ENCODE results near the gene POU6F1.

POU6F1 gene

GRCh38 chr12:51199366-51199945 lies 18.4 kb downstream of the POU6F1 start:
- TF ChIP-seq, protein P1, sequence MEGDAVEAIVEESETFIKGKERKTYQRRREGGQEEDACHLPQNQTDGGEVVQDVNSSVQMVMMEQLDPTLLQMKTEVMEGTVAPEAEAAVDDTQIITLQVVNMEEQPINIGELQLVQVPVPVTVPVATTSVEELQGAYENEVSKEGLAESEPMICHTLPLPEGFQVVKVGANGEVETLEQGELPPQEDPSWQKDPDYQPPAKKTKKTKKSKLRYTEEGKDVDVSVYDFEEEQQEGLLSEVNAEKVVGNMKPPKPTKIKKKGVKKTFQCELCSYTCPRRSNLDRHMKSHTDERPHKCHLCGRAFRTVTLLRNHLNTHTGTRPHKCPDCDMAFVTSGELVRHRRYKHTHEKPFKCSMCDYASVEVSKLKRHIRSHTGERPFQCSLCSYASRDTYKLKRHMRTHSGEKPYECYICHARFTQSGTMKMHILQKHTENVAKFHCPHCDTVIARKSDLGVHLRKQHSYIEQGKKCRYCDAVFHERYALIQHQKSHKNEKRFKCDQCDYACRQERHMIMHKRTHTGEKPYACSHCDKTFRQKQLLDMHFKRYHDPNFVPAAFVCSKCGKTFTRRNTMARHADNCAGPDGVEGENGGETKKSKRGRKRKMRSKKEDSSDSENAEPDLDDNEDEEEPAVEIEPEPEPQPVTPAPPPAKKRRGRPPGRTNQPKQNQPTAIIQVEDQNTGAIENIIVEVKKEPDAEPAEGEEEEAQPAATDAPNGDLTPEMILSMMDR (IDR thresholded peaks at IDR 0.05; ENCODE audit: control insufficient read depth, insufficient read depth, low read depth, low read length, missing control alignments): no peak
- H3K4me3 ChIP-seq (ENCODE audit: control insufficient read depth, low read depth, low read length): no peak overlapping the region
- no peak for DNase-seq (ENCODE audit: low read depth)

- no peak overlapping the region for H3K4me3 ChIP-seq (ENCODE audit: control insufficient read depth, low read depth, low read length)
- TF ChIP-seq, protein P1 (IDR thresholded peaks at IDR 0.05; ENCODE audit: control insufficient read depth, insufficient read depth, low read depth, low read length, missing control alignments): no peak
- no peak for DNase-seq (ENCODE audit: low read depth)
These were observed 19.1 kb downstream of the POU6F1 start for GRCh38 chr12:51198568-51199365.

DNA sequence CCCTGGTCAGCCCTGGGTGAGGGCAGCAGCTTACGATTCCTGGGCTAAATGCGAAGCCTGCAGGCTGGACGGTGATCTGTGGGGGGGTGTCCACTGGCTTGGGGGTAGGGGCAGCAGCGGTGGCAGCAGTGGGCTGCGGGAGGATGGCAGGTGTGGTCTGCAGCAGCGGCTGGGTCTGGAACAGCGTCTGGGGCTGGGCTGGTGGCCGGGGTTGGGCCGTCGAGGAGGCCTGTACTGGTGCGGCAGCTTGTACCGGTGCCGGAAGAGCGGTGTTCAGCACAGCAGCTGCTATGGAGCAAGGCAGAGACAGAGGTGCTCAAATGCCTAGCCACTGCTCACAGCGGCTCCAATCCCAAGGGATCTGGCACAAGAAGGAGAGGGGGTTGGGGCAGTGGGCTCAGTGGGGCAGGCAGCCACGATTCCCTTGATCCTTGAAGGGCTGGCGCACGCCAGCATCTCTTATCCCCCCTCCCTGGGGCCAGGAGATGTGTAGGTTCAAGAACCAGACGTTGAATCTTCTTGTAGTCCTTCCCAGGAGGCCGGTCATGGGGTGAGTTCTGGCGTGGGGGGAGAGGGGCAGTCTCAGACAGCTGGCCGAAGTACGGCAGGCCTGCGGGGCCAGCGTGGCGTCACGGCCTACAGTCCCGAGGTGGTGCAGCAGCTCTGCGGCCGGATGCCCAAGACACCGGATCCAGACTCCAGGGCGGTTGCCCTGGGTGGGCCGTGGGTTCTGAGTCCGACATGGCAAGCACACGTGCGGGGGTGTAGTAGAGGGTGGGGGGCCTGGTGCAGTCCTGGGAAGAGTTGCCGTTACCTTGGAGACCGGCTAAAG lies 19.9 kb downstream of the POU6F1 start:
- TF ChIP-seq, protein P1 (IDR thresholded peaks at IDR 0.05; ENCODE audit: control insufficient read depth, insufficient read depth, low read depth, low read length, missing control alignments): no peak
- no peak for DNase-seq (ENCODE audit: low read depth)
- H3K4me3 ChIP-seq (ENCODE audit: control insufficient read depth, low read depth, low read length): no peak overlapping the region

GRCh38 chr12:51196547-51196946 lies 21.3 kb downstream of the POU6F1 start:
- H3K4me3 ChIP-seq (ENCODE audit: control insufficient read depth, low read depth, low read length): no peak overlapping the region
- TF ChIP-seq, protein P1 (IDR thresholded peaks at IDR 0.05; ENCODE audit: control insufficient read depth, insufficient read depth, low read depth, low read length, missing control alignments): no peak
- DNase-seq (ENCODE audit: low read depth): no peak

DNA sequence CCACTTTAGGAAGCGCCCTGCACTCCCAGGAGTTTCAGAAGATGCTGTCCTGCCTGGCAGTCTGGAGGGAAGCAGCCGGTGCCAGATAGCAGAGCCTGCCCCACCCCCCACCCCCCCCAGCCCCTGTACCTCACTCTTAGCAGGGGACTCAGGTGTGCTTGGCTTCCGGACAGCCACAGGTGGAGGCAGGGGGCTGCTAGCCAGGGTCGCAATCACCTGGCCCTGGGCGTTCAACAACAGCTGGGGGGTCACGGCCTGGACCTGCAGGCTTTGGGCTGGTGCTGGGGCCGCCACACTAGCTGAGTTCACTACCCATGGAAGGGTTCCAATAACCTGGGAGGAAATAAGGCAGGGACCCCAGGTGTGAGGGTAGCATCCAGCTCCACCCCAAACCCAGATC lies 22.0 kb downstream of the POU6F1 start:
- no peak for DNase-seq (ENCODE audit: low read depth)
- TF ChIP-seq, protein P1 (IDR thresholded peaks at IDR 0.05; ENCODE audit: control insufficient read depth, insufficient read depth, low read depth, low read length, missing control alignments): no peak
- no peak overlapping the region for H3K4me3 ChIP-seq (ENCODE audit: control insufficient read depth, low read depth, low read length)

DNA sequence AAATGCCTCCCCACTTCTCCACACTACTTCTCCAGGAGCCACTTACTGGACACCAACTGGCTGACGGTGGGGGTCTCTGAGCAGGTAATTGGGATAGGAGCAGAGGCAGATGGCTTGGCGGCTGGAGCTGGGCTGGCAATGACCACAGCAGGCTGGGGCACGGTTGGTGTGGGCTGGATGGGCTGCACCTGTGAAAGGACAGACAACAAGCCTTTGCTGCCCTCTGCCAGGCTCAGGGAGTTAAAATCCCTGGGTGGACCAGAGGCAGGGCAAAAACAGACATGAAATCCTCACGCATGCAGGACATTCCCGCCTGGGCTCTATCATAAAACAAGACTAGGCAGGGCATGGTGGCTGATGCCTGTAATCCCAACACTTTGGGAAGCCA lies 25.6 kb downstream of the POU6F1 start:
- no peak overlapping the region for H3K4me3 ChIP-seq (ENCODE audit: control insufficient read depth, low read depth, low read length)
- TF ChIP-seq, protein P1 (IDR thresholded peaks at IDR 0.05; ENCODE audit: control insufficient read depth, insufficient read depth, low read depth, low read length, missing control alignments): no peak
- no peak for DNase-seq (ENCODE audit: low read depth)

Measured in AG09309 (cell line).